ENCODE data around the gene TRAPPC3. TPM values are rescaled to one million over a fixed set of nuclear protein-coding genes. Genes with fewer than 3 reads are reported as not detected.

TRAPPC3 gene
- total and polyA plus RNA-seq, 2 experiments from 2014 or later, result 99.6 to 125 TPM

DNA sequence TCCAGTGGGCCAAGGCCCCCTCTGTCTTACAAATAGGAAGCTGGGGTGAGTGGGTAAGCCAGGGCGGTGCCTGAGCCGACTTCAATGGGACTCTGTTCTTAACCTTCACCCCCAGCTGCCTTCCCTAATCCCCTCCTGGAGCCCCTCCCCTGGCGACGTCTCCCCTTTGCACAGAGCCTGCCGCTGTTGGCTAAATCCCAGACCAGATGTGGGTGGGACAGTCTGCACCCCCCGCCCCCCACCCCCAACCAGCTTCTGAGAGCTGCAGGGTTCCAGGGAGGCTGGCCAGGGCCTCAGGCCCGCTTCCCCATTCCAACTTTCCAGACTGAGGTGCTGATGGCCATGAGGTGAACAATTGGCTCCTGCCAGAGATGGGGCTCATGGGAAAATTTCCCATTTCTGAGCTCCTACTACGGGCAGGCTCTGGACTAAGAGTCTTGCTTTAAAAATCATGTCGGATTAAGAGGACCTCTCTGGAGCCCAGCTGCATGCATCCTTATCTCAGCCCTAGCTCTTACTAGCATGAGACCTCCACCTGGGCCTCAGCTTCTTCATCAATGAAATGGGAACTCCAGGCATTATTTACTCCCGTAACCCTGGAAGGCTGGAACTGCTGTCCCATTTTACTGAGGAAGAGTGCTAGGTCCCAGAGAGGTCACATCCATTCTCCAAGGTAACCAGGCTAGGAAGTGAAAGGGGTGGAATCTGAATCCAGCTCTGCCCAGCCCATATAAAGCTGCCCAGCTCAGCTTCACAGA is 30.7 kb downstream of the TRAPPC3 start:
- no peak for DNase-seq (ENCODE audit: low read depth in 1 of 2, low spot score in 1 of 2)
- Histone ChIP-seq H3K4me1 (ENCODE audit: low read depth) (no peaks in the 10 kb centered on the region), H3K4me3 (no peak overlapping the region), H3K9me3 (ENCODE audit: low read depth) (no peaks in the 10 kb centered on the region), H3K27ac (no peak overlapping the region), H3K36me3 (no peaks in the 10 kb centered on the region), H3K27me3 (peaks cover 20% of the 10 kb centered on the region)
- TF ChIP-seq, protein P1, sequence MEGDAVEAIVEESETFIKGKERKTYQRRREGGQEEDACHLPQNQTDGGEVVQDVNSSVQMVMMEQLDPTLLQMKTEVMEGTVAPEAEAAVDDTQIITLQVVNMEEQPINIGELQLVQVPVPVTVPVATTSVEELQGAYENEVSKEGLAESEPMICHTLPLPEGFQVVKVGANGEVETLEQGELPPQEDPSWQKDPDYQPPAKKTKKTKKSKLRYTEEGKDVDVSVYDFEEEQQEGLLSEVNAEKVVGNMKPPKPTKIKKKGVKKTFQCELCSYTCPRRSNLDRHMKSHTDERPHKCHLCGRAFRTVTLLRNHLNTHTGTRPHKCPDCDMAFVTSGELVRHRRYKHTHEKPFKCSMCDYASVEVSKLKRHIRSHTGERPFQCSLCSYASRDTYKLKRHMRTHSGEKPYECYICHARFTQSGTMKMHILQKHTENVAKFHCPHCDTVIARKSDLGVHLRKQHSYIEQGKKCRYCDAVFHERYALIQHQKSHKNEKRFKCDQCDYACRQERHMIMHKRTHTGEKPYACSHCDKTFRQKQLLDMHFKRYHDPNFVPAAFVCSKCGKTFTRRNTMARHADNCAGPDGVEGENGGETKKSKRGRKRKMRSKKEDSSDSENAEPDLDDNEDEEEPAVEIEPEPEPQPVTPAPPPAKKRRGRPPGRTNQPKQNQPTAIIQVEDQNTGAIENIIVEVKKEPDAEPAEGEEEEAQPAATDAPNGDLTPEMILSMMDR (IDR thresholded peaks at IDR 0.05; ENCODE audit: low read depth, low read length), result no peak

DNA sequence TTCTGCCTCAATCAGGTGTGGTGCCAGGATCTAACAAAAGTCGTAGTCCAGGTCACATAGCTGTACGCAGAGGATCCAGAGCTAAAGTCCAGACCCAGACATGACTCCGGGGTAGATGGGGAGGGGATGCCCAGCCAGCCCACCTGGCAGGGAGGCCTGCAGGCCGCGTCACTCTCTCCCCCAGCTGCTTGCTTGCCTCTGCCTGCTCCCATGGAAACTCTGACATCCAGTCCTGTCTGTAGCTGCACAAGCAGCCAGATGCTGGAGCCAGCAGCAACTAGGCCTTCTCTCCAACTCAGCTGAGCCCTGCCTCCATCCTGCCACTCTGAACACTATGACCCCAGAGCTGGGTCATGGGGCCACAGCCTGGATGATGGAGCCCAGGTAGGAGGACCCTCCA is 32.4 kb downstream of the TRAPPC3 start:
- Histone ChIP-seq H3K27me3 (peaks cover 3% of the 10 kb centered on the region), H3K4me1 (ENCODE audit: low read depth) (no peaks in the 10 kb centered on the region), H3K36me3 (no peaks in the 10 kb centered on the region), H3K9me3 (ENCODE audit: low read depth) (no peaks in the 10 kb centered on the region), H3K4me3 (no peak overlapping the region), H3K27ac (no peak overlapping the region)
- DNase-seq (ENCODE audit: low read depth in 1 of 2, low spot score in 1 of 2), result no peak
- TF ChIP-seq, protein P1 (IDR thresholded peaks at IDR 0.05; ENCODE audit: low read depth, low read length), result no peak

DNA sequence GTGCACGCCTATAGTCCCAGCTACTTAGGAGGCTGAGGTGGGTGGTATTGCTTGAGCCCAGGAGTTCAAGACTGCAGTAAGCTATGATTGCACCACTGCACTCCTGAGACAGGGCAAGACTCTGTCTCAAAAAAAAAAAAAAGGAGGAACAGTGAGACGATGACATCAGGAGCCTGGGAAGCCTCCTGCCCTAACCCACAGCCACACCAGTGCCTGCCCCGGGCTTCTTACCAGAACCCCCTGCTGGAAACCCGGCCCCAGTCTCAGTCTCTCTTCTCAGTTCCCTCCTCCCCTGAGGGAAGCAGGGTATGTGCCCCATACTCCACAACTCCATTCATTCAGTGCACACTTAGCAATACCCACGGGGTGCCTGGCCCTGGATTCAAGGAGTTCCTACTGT is 33.4 kb downstream of the TRAPPC3 start:
- H3K36me3 ChIP-seq, result no peaks in the 10 kb centered on the region
- peak in 1 of 2 donors; percentile 42 for DNase-seq (ENCODE audit: low read depth in 1 of 2, low spot score in 1 of 2)
- no peaks in the 10 kb centered on the region for H3K9me3 ChIP-seq (ENCODE audit: low read depth)
- no peaks in the 10 kb centered on the region for H3K27me3 ChIP-seq
- H3K27ac ChIP-seq, result no peak overlapping the region
- H3K4me3 ChIP-seq, result no peak overlapping the region
- TF ChIP-seq, protein P1 (IDR thresholded peaks at IDR 0.05; ENCODE audit: low read depth, low read length), result no peak
- no peaks in the 10 kb centered on the region for H3K4me1 ChIP-seq (ENCODE audit: low read depth)

DNA sequence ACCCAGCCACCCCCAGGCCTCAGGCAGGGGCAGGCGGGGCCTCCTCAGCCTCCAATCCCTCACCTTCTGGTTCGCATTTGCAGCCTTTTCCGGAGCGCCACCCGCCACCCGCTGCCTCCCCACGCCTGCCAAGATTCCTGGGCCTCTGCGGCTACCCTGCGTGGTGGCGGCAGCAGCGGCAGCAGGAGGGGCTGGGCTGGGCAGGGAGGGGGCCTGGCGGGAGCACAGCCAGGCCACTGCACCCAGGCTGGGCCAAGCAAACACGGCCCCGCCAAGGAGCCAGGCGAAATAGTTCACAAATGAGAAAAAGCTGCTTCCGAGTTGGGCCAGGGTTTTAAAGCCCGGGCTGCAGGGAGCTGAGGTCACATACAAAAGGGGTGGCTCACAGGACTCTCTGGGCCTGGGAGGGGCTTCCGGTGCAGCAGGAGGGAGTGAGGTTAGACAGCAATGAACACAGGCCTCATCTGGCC is 34.1 kb downstream of the TRAPPC3 start:
- DNase-seq (ENCODE audit: low read depth in 1 of 2, low spot score in 1 of 2), result peak in 1 of 2 donors; percentile 74
- no peaks in the 10 kb centered on the region for H3K9me3 ChIP-seq (ENCODE audit: low read depth)
- H3K4me3 ChIP-seq, result no peak overlapping the region
- H3K27me3 ChIP-seq, result no peaks in the 10 kb centered on the region
- TF ChIP-seq, protein P1 (IDR thresholded peaks at IDR 0.05; ENCODE audit: low read depth, low read length), result no peak
- no peaks in the 10 kb centered on the region for H3K4me1 ChIP-seq (ENCODE audit: low read depth)
- H3K27ac ChIP-seq, result no peak overlapping the region
- H3K36me3 ChIP-seq, result no peaks in the 10 kb centered on the region

DNA sequence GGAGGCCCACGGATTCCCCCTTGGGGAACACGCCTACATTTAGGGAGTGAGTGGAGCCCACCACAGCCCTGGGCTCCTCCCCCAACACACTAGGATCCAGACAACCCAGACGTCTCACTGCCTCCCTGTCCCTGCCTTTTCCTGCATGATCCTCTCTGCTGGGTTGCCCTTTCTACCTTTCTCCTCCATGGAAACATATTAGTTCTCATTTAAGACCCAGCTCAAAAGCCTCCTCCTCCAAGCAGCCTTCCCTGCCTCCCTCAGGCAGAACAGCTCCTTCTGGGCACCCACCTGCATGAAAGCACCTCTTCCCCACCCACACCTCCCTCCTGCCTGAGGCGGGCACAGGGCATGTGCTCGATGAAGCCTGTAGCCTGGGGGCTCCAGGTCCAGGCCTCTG is 34.9 kb downstream of the TRAPPC3 start:
- H3K9me3 ChIP-seq (ENCODE audit: low read depth), result no peaks in the 10 kb centered on the region
- DNase-seq (ENCODE audit: low read depth in 1 of 2, low spot score in 1 of 2), result no peak
- no peak overlapping the region for H3K4me3 ChIP-seq
- no peak overlapping the region for H3K27ac ChIP-seq
- TF ChIP-seq, protein P1 (IDR thresholded peaks at IDR 0.05; ENCODE audit: low read depth, low read length), result no peak
- no peaks in the 10 kb centered on the region for H3K27me3 ChIP-seq
- H3K4me1 ChIP-seq (ENCODE audit: low read depth), result no peaks in the 10 kb centered on the region
- no peaks in the 10 kb centered on the region for H3K36me3 ChIP-seq
